CD4-positive, alpha-beta T cell treated with Interleukin-6 at 100 ng/mL for 8 hours (primary cell): ENCODE data around the gene KIF26B.

Experiments used
- DNase-seq: peaks from one replicate; pipeline ENCODE4 v3.0.0-alpha.2; 2020; ENCODE audit warnings: mixed read lengths, low spot score

KIF26B gene

DNA sequence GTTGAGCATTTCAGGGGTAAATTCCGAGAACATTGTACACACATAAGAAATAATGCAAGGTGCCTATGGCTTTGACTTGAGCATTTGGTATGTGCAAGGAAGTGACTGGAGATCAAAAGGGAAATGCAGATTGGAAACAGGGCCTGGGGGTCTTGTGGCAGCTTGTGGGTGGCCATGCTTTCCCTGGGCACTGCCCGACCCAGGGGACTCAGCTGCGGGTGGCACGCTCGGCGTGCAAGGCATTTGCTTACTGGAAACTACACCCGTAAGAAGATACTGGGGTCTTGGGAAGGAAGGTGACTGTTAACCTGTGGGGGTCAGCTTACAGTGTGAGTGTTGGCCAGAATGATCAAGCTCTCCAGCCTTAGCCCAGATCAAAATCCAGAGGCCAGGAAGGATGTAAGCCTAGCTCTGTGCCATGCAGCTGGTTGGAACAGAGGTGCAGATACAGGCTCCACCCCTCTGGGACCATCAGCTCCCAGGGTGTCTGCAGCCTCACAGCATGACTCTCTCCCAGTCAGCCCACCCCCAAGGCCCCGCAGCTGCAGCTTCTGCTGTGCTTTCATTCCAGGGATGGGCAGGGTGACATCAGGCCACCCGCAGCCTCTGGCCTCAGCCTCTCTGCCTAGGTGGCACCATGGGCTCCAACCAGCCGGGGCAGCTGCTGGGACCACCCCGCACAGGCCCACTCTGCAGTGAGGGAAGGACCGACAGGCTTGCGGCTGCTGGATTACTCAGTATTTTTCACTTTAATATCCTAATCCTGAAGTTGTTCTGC lies 55.1 kb downstream of the KIF26B start:
- DNase-seq = no peak

DNA sequence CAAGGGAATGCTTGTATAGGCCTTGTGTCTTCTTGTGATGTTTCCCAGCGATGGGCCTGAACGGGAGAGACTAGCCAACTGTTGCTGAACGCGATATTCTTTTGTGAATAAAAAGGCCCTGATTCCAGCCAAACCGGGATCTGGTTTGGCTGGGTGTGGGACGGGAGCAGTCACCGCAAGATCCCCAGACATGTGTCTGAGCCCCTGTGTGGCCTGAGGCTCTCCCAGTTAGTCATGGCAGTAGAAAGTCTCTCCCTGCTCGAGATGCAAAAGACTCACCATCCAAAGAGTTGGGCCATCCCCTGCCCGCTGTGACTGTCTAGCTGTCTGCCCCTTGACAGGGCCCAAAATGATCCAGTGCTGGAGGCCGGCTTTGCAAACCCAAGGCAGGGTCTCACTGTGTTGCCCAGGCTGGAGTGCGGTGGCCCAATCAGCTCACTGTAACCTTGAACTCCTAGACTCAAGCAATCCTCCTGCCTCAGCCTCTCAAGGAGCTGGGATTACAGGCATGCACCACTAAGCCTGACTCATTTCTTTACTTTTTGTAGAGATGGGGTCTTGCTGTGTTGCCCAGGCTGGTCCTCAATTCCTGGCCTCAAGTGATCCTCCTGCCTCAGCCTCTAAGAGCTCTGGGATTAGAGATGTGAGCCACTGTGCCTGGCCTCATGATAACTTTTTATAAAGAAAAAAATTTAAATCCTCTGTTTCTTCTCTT lies 56.4 kb downstream of the KIF26B start:
- DNase-seq = no peak

DNA sequence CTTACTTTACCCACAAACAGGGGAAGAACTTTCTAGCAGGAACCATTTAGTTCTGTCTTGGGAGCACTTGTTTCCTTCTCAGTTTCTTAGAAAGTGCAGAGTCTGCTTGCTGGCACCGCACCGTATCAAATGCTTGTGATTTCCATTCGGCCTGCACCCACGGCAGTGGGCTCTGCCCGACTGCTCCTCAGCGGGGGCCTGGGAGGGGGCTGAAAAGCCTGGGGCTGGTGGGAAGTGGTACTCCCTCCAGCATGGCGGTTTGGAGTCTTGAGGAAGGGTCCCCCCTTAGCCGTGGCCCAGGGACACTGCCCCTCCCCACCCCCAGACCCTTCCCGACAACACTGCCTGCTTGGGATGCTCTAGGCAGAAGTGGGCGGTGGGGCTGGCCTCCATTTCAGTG lies 57.0 kb downstream of the KIF26B start:
- no peak for DNase-seq

DNA sequence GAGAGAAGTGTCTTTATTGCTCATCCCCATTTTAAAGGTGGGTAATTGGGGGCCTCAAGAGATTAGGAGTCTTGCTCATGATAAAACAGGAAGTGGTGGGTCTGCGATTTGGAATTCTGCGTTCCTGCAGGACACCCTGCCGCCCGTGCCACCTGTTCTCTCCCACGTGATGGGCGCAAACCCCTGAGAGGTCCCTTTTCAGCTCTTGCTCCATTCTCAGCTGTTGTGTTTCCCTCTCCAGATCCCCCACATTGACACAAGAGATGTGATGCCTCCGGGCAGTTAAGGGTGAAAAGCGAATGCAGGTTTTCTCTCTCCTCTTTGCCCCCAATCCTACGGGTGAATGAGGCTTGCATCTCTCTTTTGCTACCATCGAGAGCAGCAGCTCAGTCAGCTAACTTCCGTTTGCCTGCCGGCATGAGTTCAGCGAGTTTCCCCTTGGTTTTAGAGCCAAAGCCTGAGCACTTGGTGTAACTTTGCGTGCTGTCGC lies 57.5 kb downstream of the KIF26B start:
- no peak for DNase-seq

DNA sequence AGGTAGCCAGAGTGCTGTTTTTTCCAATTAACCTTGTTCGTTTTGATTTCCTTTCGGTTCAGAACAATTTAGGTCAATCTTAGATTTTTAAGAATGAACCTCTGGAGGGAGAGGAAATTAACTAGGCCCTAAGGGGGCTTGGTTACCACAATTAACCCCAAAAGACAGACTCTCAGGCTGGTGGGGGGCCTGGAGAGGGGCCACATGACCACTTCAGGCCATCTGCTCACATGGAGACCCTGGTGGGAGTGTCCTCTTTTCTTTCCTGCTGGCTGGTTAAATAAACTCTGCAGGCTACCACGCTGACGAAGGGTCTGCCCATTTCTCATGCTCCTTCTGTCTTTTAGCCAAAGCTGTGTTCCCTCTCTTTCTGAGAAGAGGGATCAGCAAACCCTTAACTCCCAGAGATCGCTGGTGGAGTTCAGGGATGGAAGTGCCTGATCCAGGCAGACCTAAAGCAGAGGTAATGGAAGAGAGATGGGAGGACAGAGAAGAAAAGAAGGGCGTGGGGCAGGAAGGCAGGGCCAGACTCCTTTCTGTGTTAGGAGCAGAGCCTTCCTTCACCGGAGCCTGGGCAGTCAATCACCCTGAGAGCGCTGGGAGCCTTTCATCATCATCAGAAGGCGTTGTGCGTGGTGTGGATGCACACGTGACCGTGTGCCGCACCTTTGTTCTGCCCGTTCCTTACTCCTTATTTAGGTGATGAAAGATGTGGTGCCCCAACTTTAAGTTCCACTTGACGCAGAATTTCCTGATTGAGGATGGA lies 58.5 kb downstream of the KIF26B start:
- no peak for DNase-seq

DNA sequence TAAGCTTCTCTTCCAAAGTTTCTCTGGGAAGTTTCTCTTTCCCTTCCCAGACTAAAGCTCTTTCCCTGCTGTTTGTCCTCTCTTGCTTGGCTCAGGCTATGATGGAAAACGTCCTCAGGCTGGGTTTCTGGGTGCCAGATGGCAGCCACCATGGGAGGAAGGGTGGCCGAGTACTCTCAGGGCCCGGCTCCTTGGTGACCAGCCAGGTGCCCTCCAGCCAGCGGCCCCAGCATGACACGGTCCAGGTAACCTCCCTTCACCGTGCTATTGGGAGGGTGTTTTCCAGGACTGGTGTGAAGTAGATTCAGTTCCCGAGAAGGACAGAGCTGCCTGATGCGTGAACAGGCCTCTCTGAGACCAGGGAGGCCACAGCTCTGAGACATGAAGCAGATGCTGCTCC lies 60.3 kb downstream of the KIF26B start:
- no peak for DNase-seq

DNA sequence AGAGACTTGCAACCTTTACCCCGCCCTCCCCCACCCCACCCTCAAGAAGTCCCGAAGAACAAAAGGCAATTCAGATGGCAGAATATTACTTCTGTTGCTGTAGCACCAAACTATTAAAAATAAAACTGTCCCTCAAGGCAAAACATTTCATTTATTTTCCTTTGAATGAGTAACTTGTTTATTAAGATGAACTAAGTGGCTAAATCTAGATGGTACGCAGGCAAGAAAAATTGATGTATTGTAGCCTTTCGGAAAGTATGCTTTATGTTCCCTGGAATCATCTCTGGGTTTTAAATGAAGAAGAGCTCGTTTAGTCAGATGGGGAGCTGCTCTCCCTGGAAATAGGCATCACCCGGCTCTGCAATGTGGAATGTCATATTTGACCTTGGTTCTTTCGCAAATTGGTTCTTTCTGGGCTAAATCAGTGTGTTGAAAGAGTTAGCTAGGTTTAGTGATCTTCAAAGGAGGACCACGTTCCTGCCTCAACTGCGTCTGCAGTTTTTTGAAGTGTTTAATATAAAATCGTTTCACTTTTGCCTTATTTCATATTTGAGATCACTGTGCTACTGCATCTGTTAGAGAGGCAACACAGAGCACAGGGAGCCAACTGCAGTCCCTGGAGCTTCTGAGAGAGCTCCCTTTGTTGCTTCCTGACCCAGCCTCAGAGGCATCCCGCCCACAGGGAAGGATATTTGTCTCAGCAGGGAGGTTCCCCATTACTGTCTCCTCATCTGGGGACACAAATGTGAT lies 61.8 kb downstream of the KIF26B start:
- no peak for DNase-seq

DNA sequence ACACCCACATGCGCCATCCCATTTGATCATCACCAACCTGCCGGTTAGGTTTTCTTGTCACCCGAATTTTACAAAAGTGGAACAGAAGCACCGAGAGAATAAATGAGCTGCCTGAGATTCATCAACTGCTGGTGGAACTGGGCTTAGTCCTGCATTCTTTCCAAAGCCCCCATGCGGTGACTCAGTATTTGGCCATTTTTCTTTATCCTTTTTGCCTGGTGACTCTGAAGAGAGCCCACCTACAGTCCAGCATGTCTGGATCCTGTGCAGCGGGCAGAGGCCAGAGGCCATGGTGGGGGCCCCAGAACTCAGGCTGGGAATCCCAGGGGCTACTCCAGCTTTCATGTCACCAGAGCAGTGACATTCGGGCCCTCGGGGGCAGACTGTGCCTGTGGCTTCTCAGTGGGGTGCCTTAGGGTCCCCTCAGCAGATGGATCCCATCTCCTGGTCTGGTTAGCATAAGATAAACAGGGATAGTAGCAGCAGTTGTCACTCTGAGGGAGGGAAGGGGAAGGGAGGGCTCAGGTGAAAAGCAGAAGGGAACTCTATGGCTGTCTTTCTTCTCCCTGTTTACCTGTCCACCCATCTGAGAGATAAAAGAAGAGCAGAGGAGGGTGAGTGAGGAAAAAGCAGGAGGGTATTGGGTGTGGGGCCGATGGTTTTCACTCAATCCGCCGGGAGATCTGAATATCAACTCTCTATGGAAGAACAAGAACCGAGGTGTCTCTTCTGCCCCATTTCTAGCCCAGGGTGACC lies 63.2 kb downstream of the KIF26B start:
- DNase-seq = no peak

DNA sequence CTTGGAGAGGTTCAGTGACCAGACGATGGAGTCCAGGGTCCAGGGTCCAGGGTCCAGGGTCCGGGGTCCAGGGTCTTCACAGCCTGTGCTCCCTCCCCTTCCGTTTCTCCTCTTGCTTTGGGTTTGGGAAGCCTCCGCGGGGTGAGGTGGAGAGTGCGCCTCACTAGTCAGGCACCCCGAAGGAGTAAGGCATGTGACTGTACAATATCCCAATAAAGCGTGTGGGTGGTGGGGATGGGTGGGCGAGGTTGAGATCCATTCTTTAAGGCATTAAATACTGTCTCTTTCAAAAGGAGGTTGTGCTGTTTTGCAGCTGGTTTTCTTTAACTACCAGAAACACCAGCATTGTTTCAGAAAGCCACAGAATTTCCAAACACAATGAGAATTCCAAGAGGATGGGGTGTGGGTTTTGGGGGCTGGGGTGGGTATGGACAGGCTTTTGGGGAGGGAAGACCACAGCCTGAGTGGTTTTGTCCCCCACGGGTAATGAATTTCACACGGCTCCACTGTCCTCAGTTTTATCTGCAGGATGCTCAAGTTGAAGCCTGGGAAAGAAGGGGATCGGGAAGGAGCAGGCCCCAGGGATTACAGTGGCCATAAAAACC lies 65.7 kb downstream of the KIF26B start:
- DNase-seq = no peak

DNA sequence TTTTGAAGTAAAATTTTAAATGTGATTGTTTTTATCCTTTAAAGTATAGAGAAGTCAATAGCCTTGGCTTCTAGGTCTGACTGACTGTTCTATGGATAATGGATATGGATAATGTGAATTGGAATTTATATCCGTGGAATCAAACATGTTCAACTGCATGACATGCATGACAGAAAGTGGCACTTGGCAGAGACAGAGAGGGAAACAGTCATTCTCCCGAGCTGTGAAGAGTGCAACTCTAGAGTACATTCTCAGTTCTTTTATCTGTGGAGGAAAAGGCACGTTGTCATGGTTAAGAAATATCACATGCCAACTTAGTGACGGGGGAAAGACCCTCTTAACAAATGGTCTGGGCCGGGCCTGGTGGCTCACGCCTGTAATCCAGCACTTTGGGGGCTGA lies 67.0 kb downstream of the KIF26B start:
- DNase-seq = no peak

DNA sequence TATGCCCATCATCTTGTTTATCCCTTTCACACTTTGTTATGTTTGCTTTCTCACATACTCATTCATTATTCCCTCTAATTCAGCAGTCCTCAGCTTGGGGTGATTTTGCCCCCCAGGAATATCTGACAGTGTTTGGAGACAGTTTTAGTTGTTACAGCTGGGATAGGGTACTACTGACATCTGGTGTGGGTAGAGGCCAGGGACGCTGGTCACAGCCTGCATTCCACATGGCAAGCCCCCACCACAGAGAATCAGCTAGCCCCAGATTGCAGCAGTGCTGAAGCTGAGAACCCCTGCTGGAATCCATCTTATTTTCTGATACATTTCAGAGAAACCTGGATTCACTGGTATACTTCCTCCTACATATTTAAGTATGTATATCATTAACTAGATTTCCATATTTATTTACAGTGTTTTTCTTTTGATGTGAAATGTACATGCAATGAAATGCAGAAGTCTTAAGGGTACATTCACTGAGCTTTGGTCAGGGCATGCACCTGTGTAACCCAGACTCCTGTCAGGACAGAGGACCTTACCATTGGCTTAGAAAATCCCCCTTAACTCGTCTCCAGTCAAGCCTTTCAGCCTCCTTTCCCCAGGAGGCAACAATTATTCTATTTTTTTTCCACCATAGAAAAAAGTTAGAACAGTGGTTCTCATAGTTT lies 68.3 kb downstream of the KIF26B start:
- DNase-seq = no peak

DNA sequence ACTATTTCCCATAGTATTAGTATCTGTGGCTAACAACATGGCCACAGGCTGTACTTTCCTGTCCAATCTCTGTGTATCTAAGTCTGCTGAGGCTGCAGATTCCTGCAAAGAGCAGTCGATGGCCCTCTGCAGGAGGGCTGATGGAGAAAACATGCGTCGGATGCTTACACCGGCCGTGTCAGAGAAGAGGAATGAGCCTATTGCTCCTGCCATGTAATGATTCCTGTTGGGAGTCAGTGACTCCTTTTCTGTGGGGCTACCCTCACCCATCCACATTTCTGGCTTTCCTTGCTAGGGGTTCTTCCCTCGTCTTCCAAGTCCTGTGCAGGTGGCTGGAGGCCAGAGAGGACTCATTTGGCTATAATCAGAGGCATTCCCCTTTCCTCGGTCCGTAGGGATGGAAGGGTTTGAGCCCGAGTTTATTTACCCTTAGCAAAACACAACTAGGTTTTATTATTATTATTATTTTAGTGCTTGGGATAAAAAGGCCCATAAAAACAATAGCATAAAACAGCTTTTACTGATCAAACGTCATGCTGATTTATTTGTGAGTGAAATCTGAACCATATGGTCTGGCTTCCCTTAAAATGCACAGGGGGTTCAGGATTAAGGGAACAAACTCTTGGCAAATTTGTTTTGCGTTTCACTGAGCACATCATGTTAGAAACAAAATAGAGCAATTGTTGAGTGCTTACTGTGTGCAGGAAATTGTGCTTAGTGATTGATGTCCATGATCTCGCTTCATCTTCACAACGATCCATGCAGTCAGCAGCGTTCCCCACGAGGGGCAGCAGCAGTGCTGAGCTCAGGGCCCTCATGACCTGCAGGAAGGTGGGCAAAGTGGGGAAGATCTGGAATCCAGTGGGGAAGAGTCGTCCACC lies 70.8 kb downstream of the KIF26B start:
- no peak for DNase-seq

DNA sequence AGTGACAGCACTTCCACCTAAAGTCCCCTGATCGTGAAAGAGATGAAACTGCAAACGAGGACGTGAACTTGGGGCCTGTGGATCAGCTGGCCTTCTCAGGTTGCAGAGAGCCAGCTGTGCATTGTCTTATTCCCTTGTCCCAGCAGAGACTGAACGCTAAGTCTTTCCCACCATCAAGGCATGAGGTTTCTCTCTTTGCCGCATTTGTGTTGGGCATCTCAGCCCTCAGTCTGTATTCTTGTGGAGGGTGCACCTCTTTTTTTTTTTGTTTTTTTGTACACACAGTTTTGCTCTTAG lies 71.4 kb downstream of the KIF26B start:
- no peak for DNase-seq

DNA sequence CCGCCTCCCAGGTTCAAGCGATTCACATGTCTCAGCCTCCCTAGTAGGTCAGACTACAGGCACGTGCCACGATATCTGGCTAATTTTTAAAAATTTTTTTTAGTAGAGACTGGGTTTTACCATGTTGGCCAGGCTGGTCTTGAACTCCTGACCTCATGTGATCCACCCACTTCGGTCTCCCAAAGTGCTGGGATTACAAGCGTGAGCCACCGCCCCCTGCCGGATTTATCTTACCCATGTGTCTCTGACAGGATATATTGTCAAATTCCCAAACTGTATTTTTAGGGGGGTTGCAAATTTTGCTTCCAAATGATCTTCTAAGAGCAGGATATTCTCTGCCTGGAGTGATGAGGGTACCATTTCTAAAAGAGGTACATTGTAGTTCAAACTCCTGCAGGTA lies 74.3 kb downstream of the KIF26B start:
- DNase-seq = no peak

DNA sequence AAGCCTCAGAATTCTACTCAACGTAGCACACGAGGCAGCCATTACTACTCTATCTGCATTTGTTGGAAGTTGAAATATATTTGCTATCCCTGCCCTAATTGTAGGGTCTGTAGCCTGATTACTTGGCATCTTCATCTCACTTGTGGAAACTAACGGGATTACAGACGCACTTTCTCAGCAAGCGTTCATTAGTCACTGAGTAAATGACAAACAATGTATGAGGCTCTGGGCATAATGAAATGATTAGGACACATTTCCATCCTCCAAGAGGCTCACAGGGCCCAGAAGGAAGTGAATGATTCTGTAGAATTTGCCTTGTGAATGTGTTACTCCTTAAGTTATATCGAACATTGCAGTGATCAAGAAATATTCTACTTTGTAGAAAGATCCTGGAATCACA lies 78.1 kb downstream of the KIF26B start:
- no peak for DNase-seq

DNA sequence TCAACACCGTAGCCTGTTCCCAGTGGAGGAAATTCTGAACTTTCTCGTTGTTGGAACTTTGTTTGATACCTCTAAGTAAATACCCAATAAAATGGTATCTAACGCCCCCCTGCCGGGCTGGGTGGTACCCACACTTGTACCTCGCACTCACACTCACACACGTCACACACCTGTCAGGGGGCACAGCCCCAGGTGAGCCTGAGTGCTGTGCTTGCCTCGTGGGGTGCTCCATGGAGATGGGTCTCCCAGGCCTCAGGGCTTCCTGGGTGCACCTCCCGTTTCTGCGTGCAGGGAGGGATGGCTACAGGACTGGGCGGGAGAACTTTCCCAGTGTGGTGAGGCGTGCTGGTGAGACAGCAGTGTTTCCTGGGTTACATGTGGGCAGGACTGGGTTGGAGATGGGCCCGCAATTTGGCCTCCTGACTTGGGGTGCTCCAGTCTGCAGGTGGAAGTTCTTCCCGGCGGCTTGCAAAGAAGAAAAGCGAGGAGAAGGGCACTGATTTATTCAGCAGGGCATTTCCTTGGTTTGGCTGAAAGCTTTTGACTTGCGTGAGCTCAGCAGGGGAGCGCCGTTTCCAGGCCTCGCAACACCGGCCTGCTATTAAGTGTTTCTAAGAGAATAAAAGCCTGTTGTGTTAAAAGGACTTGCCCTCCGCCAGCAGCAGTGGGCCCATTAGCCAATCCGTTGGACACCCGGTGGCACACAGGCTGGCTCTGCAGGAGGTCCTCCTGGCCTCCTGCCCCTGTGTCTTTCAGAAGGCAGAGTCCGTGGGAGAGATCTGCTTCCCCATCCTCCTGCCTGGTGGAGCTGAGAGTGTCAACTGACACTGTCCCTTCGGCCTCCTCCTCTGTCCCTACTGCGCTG lies 79.7 kb downstream of the KIF26B start:
- DNase-seq = no peak

DNA sequence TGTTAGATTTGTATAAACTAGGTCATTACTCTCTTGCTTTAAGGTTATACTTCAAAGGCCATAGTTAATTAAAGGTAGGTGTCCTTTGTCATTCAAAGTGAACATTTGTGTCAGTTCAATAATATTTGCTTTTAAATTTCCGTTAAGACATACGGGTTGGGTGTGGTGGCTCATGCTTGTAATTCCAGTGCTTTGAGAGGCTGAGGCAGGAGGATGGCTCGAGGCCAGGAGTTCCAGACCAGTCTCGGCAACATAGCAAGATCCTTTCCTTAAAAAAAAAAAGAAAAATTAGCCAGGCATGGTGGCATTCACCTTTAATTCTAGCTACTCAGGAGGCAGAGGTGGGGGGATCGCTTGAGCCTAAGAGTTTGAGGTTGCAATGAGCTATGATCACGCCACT lies 80.4 kb downstream of the KIF26B start:
- no peak for DNase-seq

DNA sequence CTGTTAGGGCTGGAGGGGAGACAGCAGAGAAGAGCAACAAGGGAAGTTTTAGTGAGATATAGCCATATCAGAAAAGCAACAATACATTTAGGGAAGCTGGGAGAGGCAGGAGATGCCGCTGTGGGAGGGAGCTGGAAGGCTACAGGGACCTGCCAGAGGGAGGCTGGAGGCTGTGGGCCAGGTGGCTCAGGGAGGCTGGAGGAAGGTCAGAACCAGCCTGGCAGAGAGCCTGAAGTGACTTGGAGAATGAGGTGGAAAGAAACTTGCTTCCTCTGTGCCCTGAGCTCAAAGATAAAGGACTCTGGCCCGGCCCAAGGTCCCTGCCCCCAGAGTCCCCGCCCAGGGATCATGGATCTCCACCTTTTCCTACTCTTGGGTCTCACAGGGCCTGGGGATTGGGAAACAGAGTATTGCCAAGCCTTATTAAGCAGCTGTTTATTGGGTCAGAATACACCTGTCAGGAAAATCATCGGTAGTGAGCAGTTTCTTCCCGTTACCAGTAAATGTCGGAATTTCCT lies 85.9 kb downstream of the KIF26B start:
- DNase-seq = no peak
